GM21381 (cell line): Measurements from ENCODE around the gene COL5A1.
"Not testable (repeated sequence)": the region's sequence is repeated elsewhere in the genome, so short reads cannot be mapped to it uniquely, and the experiment has no call there.

ENCODE experiments used
- ATAC-seq: cut with Tn5 transposase; IDR thresholded peaks from one replicate; pipeline ENCODE4 v1.9.1; 2021; ENCODE audit warnings: mild to moderate bottlenecking, moderate library complexity; ENCODE audit not compliant: unreplicated experiment

The COL5A1 gene

GRCh38 chr9:134676361-134676760 lies 34.8 kb downstream of the COL5A1 start:
- ATAC-seq = no peak

GRCh38 chr9:134676886-134677285 lies 35.3 kb downstream of the COL5A1 start:
- no peak for ATAC-seq

GRCh38 chr9:134677743-134678142 lies 36.1 kb downstream of the COL5A1 start:
- no peak for ATAC-seq

GRCh38 chr9:134678206-134678605 lies 36.6 kb downstream of the COL5A1 start:
- ATAC-seq = no peak

- no peak for ATAC-seq
Measured at GRCh38 chr9:134678666-134679443, 37.3 kb downstream of the COL5A1 start.

GRCh38 chr9:134679616-134680392 lies 38.2 kb downstream of the COL5A1 start:
- ATAC-seq = no peak

GRCh38 chr9:134680393-134681060 lies 38.9 kb downstream of the COL5A1 start:
- no peak for ATAC-seq

- ATAC-seq = no peak
Measured at GRCh38 chr9:134681061-134681661, 39.6 kb downstream of the COL5A1 start.

- no peak for ATAC-seq
Measured at GRCh38 chr9:134682026-134682425, 40.4 kb downstream of the COL5A1 start.

GRCh38 chr9:134682651-134683364 lies 41.2 kb downstream of the COL5A1 start:
- no peak for ATAC-seq

- no peak for ATAC-seq
Measured at GRCh38 chr9:134683714-134684374, 42.2 kb downstream of the COL5A1 start.

GRCh38 chr9:134684375-134684723 lies 42.7 kb downstream of the COL5A1 start:
- no peak for ATAC-seq

- ATAC-seq = not testable (repeated sequence)
Measured at GRCh38 chr9:134684941-134685340, 43.3 kb downstream of the COL5A1 start.

- ATAC-seq = no peak
Measured at GRCh38 chr9:134685784-134686183, 44.2 kb downstream of the COL5A1 start.

- no peak for ATAC-seq
Measured at GRCh38 chr9:134686896-134687295, 45.3 kb downstream of the COL5A1 start.

GRCh38 chr9:134687556-134687955 lies 46.0 kb downstream of the COL5A1 start:
- ATAC-seq = no peak

- ATAC-seq = no peak
Measured at GRCh38 chr9:134688231-134688630, 46.6 kb downstream of the COL5A1 start.

- ATAC-seq = no peak
Measured at GRCh38 chr9:134688661-134689320, 47.2 kb downstream of the COL5A1 start.

GRCh38 chr9:134689321-134690181 lies 47.9 kb downstream of the COL5A1 start:
- no peak for ATAC-seq
